Left lung (tissue), 10 donors: ENCODE data around the gene SEPTIN6. TPM values are rescaled to one million over a fixed set of nuclear protein-coding genes. Genes with fewer than 3 reads are reported as not detected.

Experiments used
- ATAC-seq: fragments of 200-7000 bp; cut with Tn5 transposase; one replicate; pipeline ENCODE4 v1.9.1; 2020; ENCODE audit warnings: moderate library complexity
- DNase-seq, 4 donors: peaks; one replicate each; pipeline ENCODE4 v3.0.0-alpha.2; 2013 to 2020
- H3K27ac ChIP-seq, 2 donors: fragments of 200-600 bp; sonication (generic) in 1 of 2; one replicate each; pipeline versions ENCODE4 v1.5.0 to v1.8.0; 2020 to 2021
- H3K27me3 ChIP-seq, 2 donors: fragments of 200-600 bp; sonication (generic) in 1 of 2; one replicate each; pipeline versions ENCODE4 v1.5.0 to v1.8.0; 2020 to 2021
- H3K36me3 ChIP-seq, 2 donors: fragments of 200-600 bp; sonication (generic) in 1 of 2; one replicate each; pipeline versions ENCODE4 v1.5.0 to v1.8.0; 2020 to 2021
- H3K4me1 ChIP-seq, 2 donors: fragments of 200-600 bp; one replicate each; pipeline ENCODE4 v1.8.0; 2021
- H3K4me3 ChIP-seq, 2 donors: fragments of 200-600 bp; sonication (generic) in 1 of 2; one replicate each; pipeline versions ENCODE4 v1.5.0 to v1.8.0; 2020 to 2021; ENCODE audit warnings: mild to moderate bottlenecking in 1 of 2
- H3K9me3 ChIP-seq, 2 donors: fragments of 200-600 bp; sonication (generic) in 1 of 2; one replicate each; pipeline versions ENCODE4 v1.5.0 to v1.8.0; 2020 to 2021
- CTCF ChIP-seq, 2 donors: fragments of 200-600 bp; sonication (generic) in 1 of 2; IDR thresholded peaks; one replicate each; pipeline versions ENCODE4 v1.5.0 to v1.8.0; 2021; ENCODE audit warnings: antibody characterized with exemption in 2 of 2
- intact Hi-C, 2 donors: fragments of 100-400 bp; cut with DNase I; formaldehyde crosslinking; loops; one replicate each; pipeline versions ENCODE4 v1.11.2 to v1.14.2; 2022
- microRNA-seq, 2 donors: library from miRNA; unstranded; fragments of <30 nt; microRNA quantifications; one replicate each; pipeline ENCODE4, GENCODE V29; 2019
- polyA plus RNA-seq, 6 donors: library from polyadenylated mRNA; unstranded; fragments of 120-200 nt; gene quantifications; one replicate each; pipeline ENCODE4 v1.2.1, GENCODE V29; 2013; ENCODE audit not compliant: insufficient read length in 6 of 6
- total RNA-seq, 2 donors: library from RNA; stranded (reverse); fragmentation: NEBNext Ultra II Directional; extraction: Animal tissue kit (Norgen Biotek cat#: 25700); gene quantifications; one replicate each; pipeline ENCODE4 v1.2.1, GENCODE V29; 2021
- donor health status: DM: no; HTN: yes; CAD: no.
- donor health status: DM: no; HTN: no; CAD: no.

Gene SEPTIN6
- total and polyA plus RNA-seq, 8 donors = 19.1 to 43.1 (median 33.6) TPM

GRCh38 chrX:119646515-119646914, 46.5 kb downstream of the SEPTIN6 start:
- H3K9me3 ChIP-seq = no peaks in the 10 kb centered on the region
- intact Hi-C loops = no loop called here
- no peak overlapping the region for H3K4me3 ChIP-seq
- H3K27ac ChIP-seq = no peak overlapping the region
- H3K4me1 ChIP-seq = no peaks in the 10 kb centered on the region
- DNase-seq (no peak), ATAC-seq (no peak)
- H3K36me3 ChIP-seq = peaks cover 0 to 11% of the 10 kb centered on the region in 2 donors
- no peak for TF ChIP-seq CTCF (IDR thresholded peaks at IDR 0.05)
- H3K27me3 ChIP-seq = no peaks in the 10 kb centered on the region

GRCh38 chrX:119643696-119644095, 49.3 kb downstream of the SEPTIN6 start:
- intact Hi-C loops = no loop called here
- Histone ChIP-seq H3K4me3 (no peak overlapping the region), H3K9me3 (no peaks in the 10 kb centered on the region), H3K4me1 (no peaks in the 10 kb centered on the region), H3K27me3 (no peaks in the 10 kb centered on the region), H3K27ac (no peak overlapping the region), H3K36me3 (peaks cover 0 to 3% of the 10 kb centered on the region in 2 donors)
- ATAC-seq (no peak), DNase-seq (no peak)
- TF ChIP-seq CTCF (IDR thresholded peaks at IDR 0.05) = no peak

Small RNA genes lying within 50 kb of the gene (microRNA-seq; reads per million reads assigned to microRNA genes)
- gene MIR766 = 25.9 to 29.3 reads per million in 2 donors

Other genes starting within 250 kb of the SEPTIN6 start
- gene SLC25A5, start 224.7 kb downstream of the SEPTIN6 start, total RNA-seq = 100 to 1,000 TPM; 348 to 392 TPM
- gene SLC25A5, start 224.7 kb downstream of the SEPTIN6 start, polyA plus RNA-seq = 100 to 1,000 TPM; 186 to 213 (median 199) TPM
- 10 to 100 TPM; 19.5 to 21.2 TPM for gene STEEP1, start 127.8 kb downstream of the SEPTIN6 start, total RNA-seq
- gene STEEP1, start 127.8 kb downstream of the SEPTIN6 start, polyA plus RNA-seq = 10 to 100 TPM; 27.0 to 35.6 (median 32.1) TPM
- 10 to 100 TPM; 60.4 to 73.2 TPM for gene UBE2A, start 118.6 kb downstream of the SEPTIN6 start, total RNA-seq
- gene UBE2A, start 118.6 kb downstream of the SEPTIN6 start, polyA plus RNA-seq = 100 to 1,000 TPM in 1 of 6 donors, 10 to 100 TPM in 5; 89.5 to 100 (median 92.7) TPM
- gene NKRF, start 86.7 kb downstream of the SEPTIN6 start, total RNA-seq = 1 to 10 TPM; 7.0 to 8.8 TPM
- 10 to 100 TPM; 11.9 to 15.1 (median 12.9) TPM for gene NKRF, start 86.7 kb downstream of the SEPTIN6 start, polyA plus RNA-seq
- 1 to 10 TPM; 2.4 to 4.2 TPM for gene SOWAHD, start 65.4 kb upstream of the SEPTIN6 start, total RNA-seq
- under 1 TPM; 0.34 to 0.96 (median 0.60) TPM for gene SOWAHD, start 65.4 kb upstream of the SEPTIN6 start, polyA plus RNA-seq
- 1,000 to 10,000 TPM; 1,442 to 1,453 TPM for gene RPL39, start 98.5 kb upstream of the SEPTIN6 start, total RNA-seq
- 1,000 to 10,000 TPM; 2,372 to 3,113 (median 2,723) TPM for gene RPL39, start 98.5 kb upstream of the SEPTIN6 start, polyA plus RNA-seq
- 1 to 10 TPM; 4.5 to 5.5 TPM for gene UPF3B, start 159.8 kb upstream of the SEPTIN6 start, total RNA-seq
- 10 to 100 TPM; 24.4 to 33.8 (median 27.5) TPM for gene UPF3B, start 159.8 kb upstream of the SEPTIN6 start, polyA plus RNA-seq
- gene RNF113A, start 178.6 kb upstream of the SEPTIN6 start, total RNA-seq = 10 to 100 TPM; 10.2 to 11.2 TPM
- gene RNF113A, start 178.6 kb upstream of the SEPTIN6 start, polyA plus RNA-seq = 10 to 100 TPM; 10.2 to 13.3 (median 11.9) TPM
- gene NDUFA1, start 178.7 kb upstream of the SEPTIN6 start, total RNA-seq = 10 to 100 TPM; 81.7 to 91.9 TPM
- gene NDUFA1, start 178.7 kb upstream of the SEPTIN6 start, polyA plus RNA-seq = 10 to 100 TPM; 77.8 to 90.4 (median 85.5) TPM
- gene AKAP14, start 202.7 kb upstream of the SEPTIN6 start, total RNA-seq = 1 to 10 TPM in 1 of 2 donors, not detected in 1; 2.7 TPM
- 1 to 10 TPM in 5 of 6 donors, under 1 TPM in 1; 0.81 to 4.8 (median 3.3) TPM for gene AKAP14, start 202.7 kb upstream of the SEPTIN6 start, polyA plus RNA-seq